Upper lobe of left lung (tissue), 4 donors: ENCODE results near the gene ATG101.
A peak's percentile ranks its signal among the peaks of the same experiment; 100 is the strongest.

Experiments used
- CTCF ChIP-seq, 6 experiments: fragments of 450-650 bp in 4 of 6; fragments of 200-600 bp in 2 of 6; sonication (generic) in 2 of 6; IDR thresholded peaks; one replicate each; pipeline ENCODE4 v1.5.1; 2016 to 2019; ENCODE audit warnings: antibody characterized with exemption in 6 of 6
- POLR2AphosphoS5 ChIP-seq, 2 donors: sonication (generic); formaldehyde crosslinking; IDR thresholded peaks; one replicate each; pipeline ENCODE4 v1.5.1; 2017; ENCODE audit warnings: antibody characterized with exemption in 2 of 2

GRCh38 chr12:52023182-52023975 is 46.4 kb upstream of the ATG101 start:
- TF ChIP-seq CTCF (IDR thresholded peaks at IDR 0.05) (peak; percentile 97 to 99 (median 98)), POLR2AphosphoS5 (IDR thresholded peaks at IDR 0.05) (peak; percentile 36)
